Neuronal stem cell (in vitro differentiated cells): Measurements from ENCODE around the gene PTPN3.
"Not testable (repeated sequence)": the region's sequence is repeated elsewhere in the genome, so short reads cannot be mapped to it uniquely, and the experiment has no call there.

Source experiments
- DNase-seq: peaks from one replicate; pipeline ENCODE4 v3.0.0-alpha.2; 2013; ENCODE audit warnings: low spot score
- H2AFZ ChIP-seq: one replicate; pipeline ENCODE4 v1.6.1; 2013; ENCODE audit warnings: mild to moderate bottlenecking, low read length, inconsistent platforms
- H2AK5ac ChIP-seq: 2 replicates; pipeline ENCODE4 v1.6.1; 2013; ENCODE audit warnings: low read depth, mild to moderate bottlenecking, inconsistent platforms, low read length, moderate library complexity, mixed read lengths
- H2BK120ac ChIP-seq: 2 replicates; pipeline ENCODE4 v1.6.1; 2013; ENCODE audit warnings: low read depth, mild to moderate bottlenecking, inconsistent platforms, low read length, moderate library complexity, mixed read lengths
- H2BK12ac ChIP-seq: one replicate; pipeline ENCODE4 v1.6.1; 2013; ENCODE audit warnings: low read length, inconsistent platforms
- H2BK15ac ChIP-seq: 2 replicates; pipeline ENCODE4 v1.6.1; 2013; ENCODE audit warnings: mild to moderate bottlenecking, low read length, inconsistent platforms, mixed read lengths
- H2BK5ac ChIP-seq: one replicate; pipeline ENCODE4 v1.6.1; 2013; ENCODE audit warnings: inconsistent platforms, mild to moderate bottlenecking, low read length, moderate library complexity
- H3K14ac ChIP-seq: one replicate; pipeline ENCODE4 v1.6.1; 2013; ENCODE audit warnings: low read length, inconsistent platforms
- H3K18ac ChIP-seq: 2 replicates; pipeline ENCODE4 v1.6.1; 2013; ENCODE audit warnings: low read length, inconsistent platforms
- H3K23ac ChIP-seq: 2 replicates; pipeline ENCODE4 v1.6.1; 2013; ENCODE audit warnings: low read depth, mild to moderate bottlenecking, mixed read lengths, low read length, inconsistent platforms; ENCODE audit not compliant: poor library complexity
- H3K27ac ChIP-seq: replicated peaks from 3 replicates; pipeline ENCODE4 v1.5.1; 2013; ENCODE audit warnings: low read length, inconsistent platforms
- H3K27me3 ChIP-seq, 3 experiments: 2 replicates each; pipeline ENCODE4 v1.6.1; 2013; ENCODE audit warnings: low read length in 3 of 3, mild to moderate bottlenecking in 2 of 3, inconsistent platforms in 1 of 3, low read depth in 1 of 3, mixed read lengths in 1 of 3, moderate library complexity in 1 of 3; ENCODE audit not compliant: control insufficient read depth in 3 of 3, insufficient read depth in 3 of 3
- H3K36me3 ChIP-seq, 2 donors: replicated peaks in 1 of 2; 2 replicates each; pipeline ENCODE4 v1.6.1; 2013; ENCODE audit warnings: low read length in 2 of 2; ENCODE audit not compliant: control insufficient read depth in 2 of 2, insufficient read depth in 2 of 2
- H3K4ac ChIP-seq: 2 replicates; pipeline ENCODE4 v1.6.1; 2013; ENCODE audit warnings: inconsistent platforms, mild to moderate bottlenecking, low read length, moderate library complexity
- H3K4me1 ChIP-seq, 2 donors: 1 replicate in 1 of 2; 2 replicates in 1 of 2; pipeline ENCODE4 v1.6.1; 2013; ENCODE audit warnings: low read length in 2 of 2, low read depth in 1 of 2; ENCODE audit not compliant: control insufficient read depth in 2 of 2, insufficient read depth in 1 of 2
- H3K4me2 ChIP-seq: one replicate; pipeline ENCODE4 v1.6.1; 2013; ENCODE audit warnings: mild to moderate bottlenecking, low read length, inconsistent platforms; ENCODE audit not compliant: insufficient read depth, poor library complexity, severe bottlenecking
- H3K4me3 ChIP-seq, 2 donors: 2 replicates each; pipeline ENCODE4 v1.5.1; 2013; ENCODE audit warnings: low read length in 2 of 2, mild to moderate bottlenecking in 2 of 2, inconsistent platforms in 1 of 2, moderate library complexity in 1 of 2
- H3K79me1 ChIP-seq: one replicate; pipeline ENCODE4 v1.6.1; 2013; ENCODE audit warnings: low read depth, mild to moderate bottlenecking, inconsistent platforms, low read length, moderate library complexity
- H3K9ac ChIP-seq: one replicate; pipeline ENCODE4 v1.6.1; 2013; ENCODE audit warnings: mild to moderate bottlenecking, low read depth, low read length, inconsistent platforms; ENCODE audit not compliant: poor library complexity
- H3K9me3 ChIP-seq, 2 donors: replicated peaks in 1 of 2; 2 replicates each; pipeline versions ENCODE3 to v1.6.1; 2013; ENCODE audit warnings: low read length in 2 of 2, mild to moderate bottlenecking in 2 of 2, inconsistent platforms in 1 of 2, low read depth in 1 of 2, mixed read lengths in 1 of 2, moderate library complexity in 1 of 2; ENCODE audit not compliant: control insufficient read depth in 2 of 2, insufficient read depth in 1 of 2
- H4K8ac ChIP-seq: one replicate; pipeline ENCODE4 v1.6.1; 2013; ENCODE audit warnings: low read depth, mild to moderate bottlenecking, inconsistent platforms, low read length, moderate library complexity
- H4K91ac ChIP-seq: one replicate; pipeline ENCODE4 v1.6.1; 2013; ENCODE audit warnings: low read length, low read depth, mild to moderate bottlenecking, inconsistent platforms; ENCODE audit not compliant: poor library complexity
- WGBS, 2 donors: extraction: QIAGEN DNeasy Blood & Tissue Kit; methylation state at CpG; one replicate each; pipeline ENCODE4 v1.1.7; 2013; ENCODE audit warnings: missing lambda C conversion rate in 2 of 2, mixed read lengths in 1 of 2; ENCODE audit not compliant: insufficient read length in 2 of 2, insufficient replicate concordance in 1 of 2; ENCODE audit errors: extremely low coverage in 2 of 2; 5-methylcytosine and 5-hydroxymethylcytosine counted together

Gene PTPN3

GRCh38 chr9:109512170-109512756 is 14.2 kb upstream of the PTPN3 start:
- no peaks in the 10 kb centered on the region for H3K79me1 ChIP-seq
- H3K4me2 ChIP-seq: no peak overlapping the region
- H4K91ac ChIP-seq: no peak overlapping the region
- H4K8ac ChIP-seq: no peak overlapping the region
- H3K4me1 ChIP-seq: no peaks in the 10 kb centered on the region
- no peak overlapping the region for H3K27ac ChIP-seq
- H3K4ac ChIP-seq: no peak overlapping the region
- no peak overlapping the region for H2AK5ac ChIP-seq
- peaks cover 0 to 51% (median 0%) of the 10 kb centered on the region in 3 experiments for H3K27me3 ChIP-seq
- no peak overlapping the region for H3K4me3 ChIP-seq
- no peaks in the 10 kb centered on the region for H3K36me3 ChIP-seq
- no peak overlapping the region for H2AFZ ChIP-seq
- no peak overlapping the region for H2BK12ac ChIP-seq
- no peaks in the 10 kb centered on the region for H3K9me3 ChIP-seq
- WGBS, 2 donors: no CpG with 5 or more reads among the region's 4 CpGs
- H3K14ac ChIP-seq: no peak overlapping the region
- H3K9ac ChIP-seq: no peak overlapping the region
- no peak overlapping the region for H3K23ac ChIP-seq
- no peak overlapping the region for H3K18ac ChIP-seq
- DNase-seq: no peak
- no peak overlapping the region for H2BK5ac ChIP-seq
- no peak overlapping the region for H2BK120ac ChIP-seq
- H2BK15ac ChIP-seq: no peak overlapping the region

- peaks cover 0 to 51% (median 0%) of the 10 kb centered on the region in 3 experiments for H3K27me3 ChIP-seq
- no CpG with 5 or more reads among the region's 5 CpGs for WGBS, 2 donors
- no peak overlapping the region for H3K14ac ChIP-seq
- no peak overlapping the region for H2BK120ac ChIP-seq
- DNase-seq: no peak
- no peak overlapping the region for H3K18ac ChIP-seq
- no peak overlapping the region for H2AK5ac ChIP-seq
- no peak overlapping the region for H2AFZ ChIP-seq
- H3K4me3 ChIP-seq: no peak overlapping the region
- no peak overlapping the region for H4K8ac ChIP-seq
- no peak overlapping the region for H3K9ac ChIP-seq
- no peak overlapping the region for H2BK15ac ChIP-seq
- no peak overlapping the region for H3K4me2 ChIP-seq
- H3K23ac ChIP-seq: no peak overlapping the region
- H3K27ac ChIP-seq: no peak overlapping the region
- no peaks in the 10 kb centered on the region for H3K9me3 ChIP-seq
- no peaks in the 10 kb centered on the region for H3K4me1 ChIP-seq
- no peaks in the 10 kb centered on the region for H3K36me3 ChIP-seq
- no peak overlapping the region for H3K4ac ChIP-seq
- H2BK12ac ChIP-seq: no peak overlapping the region
- H3K79me1 ChIP-seq: no peaks in the 10 kb centered on the region
- no peak overlapping the region for H4K91ac ChIP-seq
- no peak overlapping the region for H2BK5ac ChIP-seq
These were observed 12.4 kb upstream of the PTPN3 start for GRCh38 chr9:109510506-109510905.

- H3K23ac ChIP-seq, H2AK5ac ChIP-seq, H3K4me2 ChIP-seq, H4K91ac ChIP-seq, H3K9ac ChIP-seq, H3K27ac ChIP-seq, H3K14ac ChIP-seq, H3K79me1 ChIP-seq, H3K9me3 ChIP-seq, H2BK12ac ChIP-seq, H3K4ac ChIP-seq, H4K8ac ChIP-seq, H2BK15ac ChIP-seq, DNase-seq, H3K18ac ChIP-seq, H3K4me1 ChIP-seq, H3K36me3 ChIP-seq, H2AFZ ChIP-seq, H2BK120ac ChIP-seq, H3K4me3 ChIP-seq, H2BK5ac ChIP-seq: not testable (repeated sequence)
- peaks cover 0 to 55% (median 0%) of the 10 kb centered on the region in 3 experiments for H3K27me3 ChIP-seq
- no CpG with 5 or more reads among the region's 4 CpGs for WGBS, 2 donors
These were observed 11.9 kb upstream of the PTPN3 start for GRCh38 chr9:109510042-109510441.

- H3K4ac ChIP-seq: no peak overlapping the region
- H3K4me2 ChIP-seq: no peak overlapping the region
- H2BK5ac ChIP-seq: no peak overlapping the region
- H4K91ac ChIP-seq: no peak overlapping the region
- no peak overlapping the region for H2BK12ac ChIP-seq
- H3K14ac ChIP-seq: no peak overlapping the region
- peaks cover 0 to under 1% of the 10 kb centered on the region in 2 donors for H3K4me1 ChIP-seq
- no peak overlapping the region for H2AK5ac ChIP-seq
- H4K8ac ChIP-seq: no peak overlapping the region
- H3K27me3 ChIP-seq: peaks cover 0 to 59% (median 0%) of the 10 kb centered on the region in 3 experiments
- no peak overlapping the region for H3K4me3 ChIP-seq
- H3K27ac ChIP-seq: no peak overlapping the region
- no peak overlapping the region for H3K23ac ChIP-seq
- H3K79me1 ChIP-seq: no peaks in the 10 kb centered on the region
- H3K9ac ChIP-seq: no peak overlapping the region
- H3K18ac ChIP-seq: no peak overlapping the region
- H2BK15ac ChIP-seq: no peak overlapping the region
- H3K9me3 ChIP-seq: no peaks in the 10 kb centered on the region
- H3K36me3 ChIP-seq: no peaks in the 10 kb centered on the region
- WGBS, 2 donors: no CpG with 5 or more reads among the region's 4 CpGs
- no peak for DNase-seq
- H2AFZ ChIP-seq: no peak overlapping the region
- no peak overlapping the region for H2BK120ac ChIP-seq
These were observed 11.5 kb upstream of the PTPN3 start for GRCh38 chr9:109509611-109510010.
